HL-60 (cell line): ENCODE measurements around the gene DLK2.
"Not testable (repeated sequence)": the region's sequence is repeated elsewhere in the genome, so short reads cannot be mapped to it uniquely, and the experiment has no call there.

ENCODE experiments used
- DNase-seq, 2 experiments: peaks; one replicate each; pipeline ENCODE4 v3.0.0-alpha.2; 2010 to 2020; ENCODE audit warnings: low read depth in 1 of 2, low spot score in 1 of 2
- H3K27ac ChIP-seq: fragments of 250-450 bp; sonication (Bioruptor Pico); replicated peaks from 2 replicates; pipeline ENCODE4 v1.5.1; 2020; ENCODE audit warnings: mild to moderate bottlenecking, moderate library complexity
- H3K27me3 ChIP-seq: fragments of 250-450 bp; sonication (Bioruptor Pico); 2 replicates; pipeline ENCODE4 v1.5.1; 2021; ENCODE audit warnings: mild to moderate bottlenecking, moderate library complexity; ENCODE audit not compliant: insufficient read depth, poor library complexity, severe bottlenecking
- H3K4me3 ChIP-seq: replicated peaks from 2 replicates; pipeline ENCODE4 v1.5.1; 2011; ENCODE audit warnings: mild to moderate bottlenecking, control low read depth, low read length; ENCODE audit not compliant: insufficient read depth
- GABPA ChIP-seq: IDR thresholded peaks from 2 replicates; pipeline ENCODE4 v1.6.1; 2012; ENCODE audit warnings: low read depth
- POLR2AphosphoS5 ChIP-seq: IDR thresholded peaks from 2 replicates; pipeline ENCODE4 v1.6.1; 2012; ENCODE audit warnings: low read depth
- REST ChIP-seq: IDR thresholded peaks from 2 replicates; pipeline ENCODE4 v1.6.1; 2012; ENCODE audit warnings: low read depth; ENCODE audit not compliant: insufficient replicate concordance
- SPI1 ChIP-seq: IDR thresholded peaks from 2 replicates; pipeline ENCODE4 v1.6.1; 2012; ENCODE audit warnings: low read depth, mild to moderate bottlenecking, borderline replicate concordance
- TF ChIP-seq, protein P1 (sequence below): IDR thresholded peaks from one replicate; pipeline ENCODE4 v1.5.1; 2011; ENCODE audit warnings: low read length, control low read depth, inconsistent platforms; ENCODE audit not compliant: insufficient read depth

DLK2 gene

GRCh38 chr6:43412541-43412940 is 42.8 kb downstream of the DLK2 start:
- no peak for TF ChIP-seq GABPA
- TF ChIP-seq, protein P1, sequence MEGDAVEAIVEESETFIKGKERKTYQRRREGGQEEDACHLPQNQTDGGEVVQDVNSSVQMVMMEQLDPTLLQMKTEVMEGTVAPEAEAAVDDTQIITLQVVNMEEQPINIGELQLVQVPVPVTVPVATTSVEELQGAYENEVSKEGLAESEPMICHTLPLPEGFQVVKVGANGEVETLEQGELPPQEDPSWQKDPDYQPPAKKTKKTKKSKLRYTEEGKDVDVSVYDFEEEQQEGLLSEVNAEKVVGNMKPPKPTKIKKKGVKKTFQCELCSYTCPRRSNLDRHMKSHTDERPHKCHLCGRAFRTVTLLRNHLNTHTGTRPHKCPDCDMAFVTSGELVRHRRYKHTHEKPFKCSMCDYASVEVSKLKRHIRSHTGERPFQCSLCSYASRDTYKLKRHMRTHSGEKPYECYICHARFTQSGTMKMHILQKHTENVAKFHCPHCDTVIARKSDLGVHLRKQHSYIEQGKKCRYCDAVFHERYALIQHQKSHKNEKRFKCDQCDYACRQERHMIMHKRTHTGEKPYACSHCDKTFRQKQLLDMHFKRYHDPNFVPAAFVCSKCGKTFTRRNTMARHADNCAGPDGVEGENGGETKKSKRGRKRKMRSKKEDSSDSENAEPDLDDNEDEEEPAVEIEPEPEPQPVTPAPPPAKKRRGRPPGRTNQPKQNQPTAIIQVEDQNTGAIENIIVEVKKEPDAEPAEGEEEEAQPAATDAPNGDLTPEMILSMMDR, result no peak
- no peak for TF ChIP-seq SPI1
- TF ChIP-seq REST, result no peak
- TF ChIP-seq POLR2AphosphoS5, result no peak
- H3K27ac ChIP-seq, result no peak overlapping the region
- H3K4me3 ChIP-seq, result no peak overlapping the region

GRCh38 chr6:43410776-43411175 is 44.6 kb downstream of the DLK2 start:
- H3K27me3 ChIP-seq, H3K4me3 ChIP-seq, DNase-seq, H3K27ac ChIP-seq: not testable (repeated sequence)

More at GRCh38 chr6:43412541-43412940, 42.8 kb downstream of the DLK2 start:
- H3K27me3 ChIP-seq, result no peaks in the 10 kb centered on the region
- no peak for DNase-seq

DNA sequence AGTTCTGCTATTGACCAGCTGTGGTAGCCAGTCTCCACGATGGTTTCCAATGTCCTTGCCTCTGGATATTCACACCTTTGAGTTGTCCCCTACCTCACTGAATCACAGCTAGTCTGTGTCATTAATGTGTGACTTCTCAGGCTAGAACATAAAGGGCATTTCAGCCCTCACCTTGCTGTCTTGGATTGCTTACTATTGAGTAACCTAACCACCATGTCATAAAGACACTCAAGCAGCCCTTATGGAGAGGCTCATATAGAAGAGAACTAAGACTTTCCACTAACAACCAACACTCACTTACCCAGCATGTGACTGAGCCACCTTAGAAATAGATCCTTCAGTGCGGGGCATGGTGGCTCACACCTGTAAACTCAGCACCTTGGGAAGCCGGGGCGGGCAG is 47.1 kb downstream of the DLK2 start:
- TF ChIP-seq GABPA (no peak), SPI1 (no peak), POLR2AphosphoS5 (no peak)
- H3K4me3 ChIP-seq, result no peak overlapping the region
- no peak for DNase-seq
- H3K27me3 ChIP-seq, result no peaks in the 10 kb centered on the region
- H3K27ac ChIP-seq, result no peak overlapping the region

DNA sequence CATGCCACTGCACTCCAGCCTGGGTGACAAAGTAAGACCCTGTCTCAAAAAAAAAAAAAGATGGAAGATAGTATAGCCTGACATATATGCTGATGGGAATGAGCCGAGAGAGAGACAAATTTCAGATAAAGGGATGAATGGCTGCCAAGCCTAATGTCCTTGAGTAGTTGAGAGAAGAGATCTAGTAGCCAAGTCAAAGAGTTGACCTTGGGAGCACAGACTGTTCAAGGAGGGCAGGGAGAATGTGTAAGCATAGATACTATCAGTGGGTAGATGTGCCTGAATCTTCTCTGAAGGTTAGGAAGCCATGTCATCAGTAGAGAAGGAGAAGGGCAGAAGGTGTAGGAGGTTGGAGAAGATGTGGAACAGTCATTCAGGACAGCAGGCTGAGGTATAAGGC is 48.1 kb downstream of the DLK2 start:
- Histone ChIP-seq H3K27ac (no peak overlapping the region), H3K27me3 (no peaks in the 10 kb centered on the region), H3K4me3 (no peak overlapping the region)
- TF ChIP-seq POLR2AphosphoS5 (no peak), SPI1 (no peak), REST (no peak)
- DNase-seq, result no peak

- TF ChIP-seq POLR2AphosphoS5 (no peak), SPI1 (no peak), REST (no peak), GABPA (no peak)
- TF ChIP-seq, protein P1, result no peak
- Histone ChIP-seq H3K4me3 (no peak overlapping the region), H3K27me3 (no peaks in the 10 kb centered on the region), H3K27ac (no peak overlapping the region)
- DNase-seq, result no peak
Observed at GRCh38 chr6:43405354-43405753, 50.0 kb downstream of the DLK2 start.
